Brain pericyte (primary cell): ENCODE measurements around the gene TCF7L1.

Experiments used
- DNase-seq: peaks from one replicate; pipeline ENCODE4 v3.0.0-alpha.2; 2012; ENCODE audit warnings: low read depth, low spot score

Gene TCF7L1

DNA sequence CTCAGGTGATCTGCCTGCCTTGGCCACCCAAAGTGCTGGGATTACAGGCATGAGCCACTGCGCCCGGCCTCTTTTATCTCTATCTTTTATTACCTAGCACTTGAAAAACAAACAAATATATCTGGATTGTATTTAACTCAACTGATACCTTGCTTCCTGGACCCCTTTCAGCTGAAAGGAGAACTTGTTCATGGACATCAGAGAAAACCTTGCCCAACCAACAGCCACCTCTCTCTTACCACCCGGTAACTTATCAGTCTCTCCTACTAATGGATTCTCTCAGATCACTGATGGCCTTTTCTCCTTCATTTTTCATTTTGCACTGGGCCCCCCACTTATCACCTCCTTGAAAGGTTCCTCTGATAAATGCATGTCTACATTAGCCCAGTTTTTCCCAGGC lies 214.4 kb downstream of the TCF7L1 start:
- DNase-seq = no peak

DNA sequence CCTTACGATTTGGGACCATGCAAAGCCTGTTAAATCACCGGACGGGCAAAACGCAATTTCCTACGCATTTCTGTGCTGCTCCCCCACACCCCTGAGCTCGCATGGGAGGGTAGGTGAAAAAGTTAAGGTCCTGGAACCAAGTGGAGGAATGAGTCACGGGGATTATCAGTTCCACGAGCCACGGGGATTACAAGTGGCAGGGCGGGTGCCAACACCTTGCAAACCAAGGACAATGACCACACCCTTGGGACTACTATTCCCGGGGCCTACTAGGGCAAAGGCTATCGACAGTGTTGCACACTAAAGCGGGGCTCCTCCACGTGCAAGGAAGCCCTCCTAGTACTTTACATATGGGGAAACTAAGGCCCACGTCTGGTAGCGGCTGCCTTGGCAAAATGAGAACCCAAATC lies 220.7 kb downstream of the TCF7L1 start:
- DNase-seq = no peak

DNA sequence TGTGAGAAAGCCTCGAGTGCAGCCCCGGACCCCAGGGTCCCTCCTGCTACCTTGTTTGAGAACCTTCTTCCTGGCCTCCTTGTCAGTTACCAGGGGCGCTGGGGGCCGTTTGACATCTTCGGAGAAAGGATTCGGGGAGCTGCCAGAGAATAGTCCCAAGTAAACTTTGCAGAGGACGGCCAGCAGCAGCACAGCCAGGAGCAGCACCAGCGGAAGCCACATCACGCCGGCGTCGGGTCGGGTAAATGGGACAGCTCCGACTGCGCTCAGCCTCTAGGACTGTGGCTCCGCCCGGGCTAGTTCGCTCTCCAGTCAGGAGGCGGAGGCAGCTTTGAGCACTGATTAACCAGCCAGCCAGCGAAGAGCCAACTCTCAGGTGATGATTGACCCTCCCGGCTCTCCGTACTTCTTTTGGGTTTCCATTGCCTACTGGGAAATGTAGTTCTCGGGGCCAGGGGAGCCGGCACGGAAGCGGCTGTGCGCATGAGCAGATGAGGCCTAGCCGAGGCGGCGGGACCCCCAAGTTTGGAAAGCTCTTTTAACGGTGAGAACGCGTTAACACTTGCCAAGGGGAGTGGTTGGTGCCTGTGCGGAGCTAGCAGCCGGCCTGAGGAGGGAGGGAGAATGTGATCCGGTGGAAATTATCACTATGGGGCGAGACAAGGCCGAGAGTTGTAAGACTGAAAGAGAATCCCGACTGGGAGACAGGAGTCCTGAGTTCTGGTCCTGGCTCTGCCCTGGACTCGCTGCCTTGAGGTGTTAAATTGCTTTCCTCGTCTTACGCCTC lies 221.3 kb downstream of the TCF7L1 start, which contains the start of the genes ELMOD3 and RETSAT:
TSS of gene ELMOD3 (plus strand) at position 484 of the 787 bp plus-strand sequence. CDS start 2,430 bp downstream, outside the sequence.
TSS of gene RETSAT (minus strand) at position 243 of the 787 bp plus-strand sequence. CDS start at position 222, 21 bp downstream.
- peak; percentile 94 for DNase-seq

DNA sequence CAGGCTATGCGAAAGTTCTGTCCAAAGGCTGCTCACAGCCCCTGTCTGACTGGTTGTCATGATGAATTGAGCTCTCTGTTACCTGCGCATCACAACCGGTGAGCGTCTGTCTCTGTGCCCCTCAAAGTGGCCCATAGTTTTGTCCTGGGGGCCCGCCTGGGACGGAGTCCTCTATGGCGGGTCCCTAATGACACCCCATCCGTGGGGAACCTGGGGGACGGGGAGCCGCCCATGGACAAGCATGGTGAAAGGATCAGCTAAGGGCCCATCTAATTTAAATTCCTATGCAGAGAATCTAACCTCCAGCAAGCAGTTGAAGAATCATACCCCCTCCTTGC lies 221.8 kb downstream of the TCF7L1 start:
- no peak for DNase-seq

DNA sequence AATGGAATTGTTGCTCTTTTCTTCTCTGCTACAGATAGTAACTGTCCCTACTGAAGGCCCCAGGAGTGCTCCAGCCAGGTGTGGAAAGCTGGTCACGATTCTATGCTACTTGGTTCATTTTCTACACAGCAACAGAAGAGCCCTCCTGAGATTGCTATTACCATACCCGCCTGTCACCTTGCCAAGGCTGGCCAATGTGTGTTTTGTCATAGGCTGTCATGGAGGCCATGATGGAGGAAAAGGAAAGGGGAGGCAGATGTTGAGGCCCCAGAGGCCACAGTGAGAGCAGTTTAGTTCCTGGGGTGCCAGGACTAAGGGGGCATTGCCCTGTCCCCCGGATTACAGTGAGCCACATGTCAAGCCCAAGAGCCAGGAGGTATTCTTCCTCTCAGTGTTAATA lies 222.3 kb downstream of the TCF7L1 start:
- DNase-seq = no peak

DNA sequence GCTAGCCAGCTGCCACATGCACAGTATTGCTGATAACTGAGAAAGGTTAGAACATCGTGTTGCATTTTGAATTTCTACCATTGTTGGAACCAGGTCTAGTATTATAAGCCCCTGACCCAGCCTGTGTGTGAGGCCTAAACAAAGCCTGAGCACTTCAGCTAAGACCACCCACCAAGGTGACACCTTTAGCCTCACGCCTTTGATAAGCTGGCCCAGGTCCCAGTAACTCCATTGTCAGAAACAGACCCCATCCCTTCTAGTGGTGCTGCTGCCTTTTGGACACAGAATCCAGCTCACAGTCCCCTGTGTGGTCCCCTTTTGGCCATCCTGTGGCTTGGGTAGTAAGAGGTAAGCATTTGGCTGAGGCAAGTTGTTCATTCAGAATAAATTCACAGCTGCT lies 223.0 kb downstream of the TCF7L1 start:
- no peak for DNase-seq

DNA sequence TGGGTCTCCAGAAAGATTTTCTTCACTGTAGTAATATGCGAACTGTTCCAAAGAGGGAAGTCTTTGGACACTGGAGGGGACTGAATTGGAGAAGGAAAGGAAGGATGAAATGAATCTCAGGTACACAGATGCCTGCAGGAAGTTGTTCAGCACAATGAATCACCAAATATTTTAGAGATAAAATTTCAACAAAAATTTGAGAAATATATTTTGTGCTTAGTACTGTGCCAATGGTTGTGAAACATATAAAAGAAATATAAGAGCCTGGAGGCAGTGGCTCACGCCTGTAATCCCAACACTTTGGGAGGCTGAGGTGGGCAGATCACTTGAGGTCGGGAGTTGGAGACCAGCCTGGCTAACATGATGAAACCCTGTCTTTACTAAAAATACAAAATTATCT lies 224.5 kb downstream of the TCF7L1 start:
- DNase-seq = no peak
